GM19328 (cell line): ENCODE results near the gene IGSF8.

ENCODE experiments used
- ATAC-seq: cut with Tn5 transposase; IDR thresholded peaks from one replicate; pipeline ENCODE4 v1.9.1; 2021; ENCODE audit warnings: mild to moderate bottlenecking, moderate library complexity; ENCODE audit not compliant: unreplicated experiment

The IGSF8 gene

DNA sequence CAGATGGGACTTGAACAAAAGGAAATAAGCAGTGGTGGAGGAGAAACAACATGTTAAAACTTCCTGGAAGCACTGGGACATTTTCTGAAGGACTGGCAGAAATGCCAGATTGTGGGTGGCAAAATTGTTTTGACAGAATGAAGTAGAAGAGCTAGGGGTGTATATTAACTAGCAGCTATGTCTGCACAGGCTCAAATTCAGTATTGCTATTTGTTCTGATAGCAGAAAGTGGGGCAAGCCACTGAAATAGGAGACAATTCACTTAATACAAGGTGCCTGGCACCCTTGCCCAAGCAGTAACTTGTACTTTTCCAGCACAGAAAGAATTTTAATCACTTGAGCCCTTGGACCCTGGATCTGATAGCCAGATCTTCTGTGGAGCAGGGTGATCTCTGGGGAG lies 54.9 kb downstream of the IGSF8 start:
- ATAC-seq = no peak
